NCI-H1436 (cell line): ENCODE results near the gene MOGAT3.

Experiments used
- DNase-seq: peaks from one replicate; lab custom pipeline; 2025; lab: John Stamatoyannopoulos, UW

MOGAT3 gene

GRCh38 chr7:101200862-101201599, at the start of gene MOGAT3:
TSS of gene MOGAT3 (minus strand) at chr7:101201036. CDS start at chr7:101200854, 182 bp downstream.
- DNase-seq, result no peak

GRCh38 chr7:101250324-101250723, 49.5 kb upstream of the MOGAT3 start:
- DNase-seq, result no peak

- DNase-seq, result no peak
These were observed 47.4 kb upstream of the MOGAT3 start for GRCh38 chr7:101248276-101248675.

GRCh38 chr7:101245147-101245668, 44.4 kb upstream of the MOGAT3 start:
- DNase-seq, result no peak

GRCh38 chr7:101244375-101245146, 43.7 kb upstream of the MOGAT3 start, which contains the start of gene FIS1:
TSS of gene FIS1 (minus strand) at chr7:101245081. CDS start at chr7:101245004, 77 bp downstream.
- peak; percentile 87 for DNase-seq

GRCh38 chr7:101243646-101244374, 43.0 kb upstream of the MOGAT3 start:
- DNase-seq, result no peak

- DNase-seq, result no peak
These were observed 40.9 kb upstream of the MOGAT3 start for GRCh38 chr7:101241443-101242349.

- DNase-seq, result no peak
These were observed 40.2 kb upstream of the MOGAT3 start for GRCh38 chr7:101241015-101241363.

GRCh38 chr7:101240226-101241014, 39.6 kb upstream of the MOGAT3 start:
- no peak for DNase-seq

- DNase-seq, result no peak
These were observed 39.0 kb upstream of the MOGAT3 start for GRCh38 chr7:101239951-101240220.

GRCh38 chr7:101239191-101239950, 38.5 kb upstream of the MOGAT3 start:
- no peak for DNase-seq

- DNase-seq, result no peak
These were observed 37.7 kb upstream of the MOGAT3 start for GRCh38 chr7:101238226-101239182.

- no peak for DNase-seq
These were observed 36.6 kb upstream of the MOGAT3 start, which contains the start of gene CLDN15 for GRCh38 chr7:101237206-101238067. TSS of gene CLDN15 (minus strand) at chr7:101237802. CDS start at chr7:101237581, 221 bp downstream.

GRCh38 chr7:101236292-101236835, 35.5 kb upstream of the MOGAT3 start:
- DNase-seq, result no peak

- no peak for DNase-seq
These were observed 34.7 kb upstream of the MOGAT3 start for GRCh38 chr7:101235522-101235921.

GRCh38 chr7:101235050-101235449, 34.2 kb upstream of the MOGAT3 start:
- DNase-seq, result no peak

GRCh38 chr7:101234636-101235035, 33.8 kb upstream of the MOGAT3 start:
- DNase-seq, result no peak
